HUES6 (cell line): Measurements from ENCODE around the gene NXPH4.

Experiments
- H3K27ac ChIP-seq: 2 replicates; pipeline ENCODE4 v1.7.0; 2013; ENCODE audit warnings: low read depth, mild to moderate bottlenecking, low read length, inconsistent platforms
- H3K27me3 ChIP-seq: 2 replicates; pipeline ENCODE4 v1.6.1; 2013; ENCODE audit warnings: low read length; ENCODE audit not compliant: control insufficient read depth, insufficient read depth
- H3K36me3 ChIP-seq: 2 replicates; pipeline ENCODE4 v1.6.1; 2013; ENCODE audit warnings: low read length; ENCODE audit not compliant: control insufficient read depth, insufficient read depth
- H3K4me1 ChIP-seq: 2 replicates; pipeline ENCODE4 v1.6.1; 2013; ENCODE audit warnings: low read length; ENCODE audit not compliant: control insufficient read depth, insufficient read depth
- H3K4me3 ChIP-seq: 2 replicates; pipeline ENCODE4 v1.5.1; 2013; ENCODE audit warnings: low read depth, low read length
- H3K9ac ChIP-seq: one replicate; pipeline ENCODE4 v1.6.1; 2013; ENCODE audit warnings: mild to moderate bottlenecking, low read length
- H3K9me3 ChIP-seq: 2 replicates; pipeline ENCODE4 v1.6.1; 2013; ENCODE audit warnings: low read depth, low read length; ENCODE audit not compliant: control insufficient read depth, insufficient read depth

NXPH4 gene

DNA sequence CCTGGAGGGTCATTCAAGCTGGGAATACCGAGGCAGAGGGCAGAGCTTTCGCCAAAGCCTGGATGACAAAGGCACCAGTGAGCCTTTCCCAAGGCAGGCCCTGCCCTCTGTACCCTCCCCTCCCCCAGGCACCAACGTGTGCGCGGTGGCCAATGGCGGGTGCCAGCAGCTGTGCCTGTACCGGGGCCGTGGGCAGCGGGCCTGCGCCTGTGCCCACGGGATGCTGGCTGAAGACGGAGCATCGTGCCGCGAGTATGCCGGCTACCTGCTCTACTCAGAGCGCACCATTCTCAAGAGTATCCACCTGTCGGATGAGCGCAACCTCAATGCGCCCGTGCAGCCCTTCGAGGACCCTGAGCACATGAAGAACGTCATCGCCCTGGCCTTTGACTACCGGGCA lies 31.2 kb upstream of the NXPH4 start:
- Histone ChIP-seq H3K27ac (no peak overlapping the region), H3K4me1 (peaks cover 4% of the 10 kb centered on the region), H3K9me3 (no peaks in the 10 kb centered on the region), H3K36me3 (peaks cover 87% of the 10 kb centered on the region), H3K27me3 (no peaks in the 10 kb centered on the region), H3K9ac (no peak overlapping the region), H3K4me3 (no peak overlapping the region)

- H3K4me3 ChIP-seq: no peak overlapping the region
- peaks cover 87% of the 10 kb centered on the region for H3K36me3 ChIP-seq
- H3K9me3 ChIP-seq: no peaks in the 10 kb centered on the region
- no peak overlapping the region for H3K27ac ChIP-seq
- H3K9ac ChIP-seq: no peak overlapping the region
- peaks cover 4% of the 10 kb centered on the region for H3K4me1 ChIP-seq
- no peaks in the 10 kb centered on the region for H3K27me3 ChIP-seq
These were observed 30.6 kb upstream of the NXPH4 start for GRCh38 chr12:57185906-57186508.

GRCh38 chr12:57187222-57188089 lies 29.1 kb upstream of the NXPH4 start:
- Histone ChIP-seq H3K27me3 (no peaks in the 10 kb centered on the region), H3K27ac (no peak overlapping the region), H3K4me1 (peaks cover 4% of the 10 kb centered on the region), H3K36me3 (peaks cover 94% of the 10 kb centered on the region), H3K9me3 (no peaks in the 10 kb centered on the region), H3K4me3 (no peak overlapping the region), H3K9ac (no peak overlapping the region)

DNA sequence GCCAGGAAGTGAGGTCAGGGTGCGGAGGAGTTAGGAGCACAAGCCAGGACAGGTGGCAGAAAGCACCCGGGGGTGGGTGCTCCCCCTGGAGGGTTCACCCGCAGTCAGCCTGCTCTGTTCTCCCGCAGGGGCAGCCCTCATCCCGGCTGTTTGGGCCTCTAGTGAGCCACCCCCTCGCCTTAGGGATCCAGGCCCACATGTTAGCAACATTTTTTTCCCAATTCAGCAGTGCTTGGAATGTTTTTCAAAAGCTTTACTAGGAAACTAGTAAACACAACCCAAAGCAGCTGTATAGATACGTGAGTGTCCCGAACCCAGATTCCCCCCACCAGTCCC lies 28.5 kb upstream of the NXPH4 start:
- Histone ChIP-seq H3K4me1 (no peaks in the 10 kb centered on the region), H3K9me3 (no peaks in the 10 kb centered on the region), H3K27me3 (no peaks in the 10 kb centered on the region), H3K27ac (no peak overlapping the region), H3K36me3 (peaks cover 100% of the 10 kb centered on the region), H3K4me3 (no peak overlapping the region), H3K9ac (no peak overlapping the region)

- Histone ChIP-seq H3K36me3 (peaks cover 100% of the 10 kb centered on the region), H3K27me3 (no peaks in the 10 kb centered on the region), H3K9me3 (no peaks in the 10 kb centered on the region), H3K9ac (no peak overlapping the region), H3K4me1 (no peaks in the 10 kb centered on the region), H3K4me3 (no peak overlapping the region), H3K27ac (no peak overlapping the region)
These were observed 26.6 kb upstream of the NXPH4 start for GRCh38 chr12:57190037-57190436.

- Histone ChIP-seq H3K27ac (no peak overlapping the region), H3K9me3 (no peaks in the 10 kb centered on the region), H3K9ac (no peak overlapping the region), H3K36me3 (peaks cover 100% of the 10 kb centered on the region), H3K4me1 (no peaks in the 10 kb centered on the region), H3K4me3 (no peak overlapping the region), H3K27me3 (no peaks in the 10 kb centered on the region)
These were observed 25.8 kb upstream of the NXPH4 start for GRCh38 chr12:57190821-57191220.

- no peak overlapping the region for H3K27ac ChIP-seq
- no peak overlapping the region for H3K4me3 ChIP-seq
- H3K9me3 ChIP-seq: no peaks in the 10 kb centered on the region
- no peaks in the 10 kb centered on the region for H3K4me1 ChIP-seq
- H3K9ac ChIP-seq: no peak overlapping the region
- peaks cover 100% of the 10 kb centered on the region for H3K36me3 ChIP-seq
- H3K27me3 ChIP-seq: no peaks in the 10 kb centered on the region
These were observed 25.2 kb upstream of the NXPH4 start for GRCh38 chr12:57191410-57191809.

DNA sequence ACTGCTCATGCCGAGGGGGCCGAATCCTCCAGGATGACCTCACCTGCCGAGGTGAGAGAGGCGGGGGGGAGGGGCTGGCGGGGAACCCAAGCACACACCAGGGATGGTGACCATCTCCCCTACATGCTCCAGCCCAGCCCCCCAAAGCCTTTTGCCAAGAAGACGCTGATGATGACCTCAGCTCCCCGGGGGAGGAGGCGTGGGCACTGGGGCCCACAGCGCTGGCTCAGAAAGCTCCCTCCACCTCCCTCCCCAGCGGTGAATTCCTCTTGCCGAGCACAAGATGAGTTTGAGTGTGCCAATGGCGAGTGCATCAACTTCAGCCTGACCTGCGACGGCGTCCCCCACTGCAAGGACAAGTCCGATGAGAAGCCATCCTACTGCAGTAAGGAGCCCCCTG lies 23.7 kb upstream of the NXPH4 start:
- peaks cover 100% of the 10 kb centered on the region for H3K36me3 ChIP-seq
- no peaks in the 10 kb centered on the region for H3K27me3 ChIP-seq

GRCh38 chr12:57193706-57194245 lies 22.8 kb upstream of the NXPH4 start:
- Histone ChIP-seq H3K9ac (no peak overlapping the region), H3K36me3 (peaks cover 100% of the 10 kb centered on the region), H3K4me1 (no peaks in the 10 kb centered on the region), H3K4me3 (no peak overlapping the region), H3K9me3 (no peaks in the 10 kb centered on the region), H3K27ac (no peak overlapping the region), H3K27me3 (no peaks in the 10 kb centered on the region)

More for the DNA sequence above, 23.7 kb upstream of the NXPH4 start:
- H3K4me1 ChIP-seq: no peaks in the 10 kb centered on the region
- H3K9me3 ChIP-seq: no peaks in the 10 kb centered on the region
- no peak overlapping the region for H3K4me3 ChIP-seq
- H3K27ac ChIP-seq: no peak overlapping the region
- no peak overlapping the region for H3K9ac ChIP-seq

GRCh38 chr12:57194253-57194652 lies 22.3 kb upstream of the NXPH4 start:
- Histone ChIP-seq H3K27ac (no peak overlapping the region), H3K9me3 (no peaks in the 10 kb centered on the region), H3K4me1 (no peaks in the 10 kb centered on the region), H3K4me3 (no peak overlapping the region), H3K9ac (no peak overlapping the region), H3K36me3 (peaks cover 100% of the 10 kb centered on the region), H3K27me3 (no peaks in the 10 kb centered on the region)

DNA sequence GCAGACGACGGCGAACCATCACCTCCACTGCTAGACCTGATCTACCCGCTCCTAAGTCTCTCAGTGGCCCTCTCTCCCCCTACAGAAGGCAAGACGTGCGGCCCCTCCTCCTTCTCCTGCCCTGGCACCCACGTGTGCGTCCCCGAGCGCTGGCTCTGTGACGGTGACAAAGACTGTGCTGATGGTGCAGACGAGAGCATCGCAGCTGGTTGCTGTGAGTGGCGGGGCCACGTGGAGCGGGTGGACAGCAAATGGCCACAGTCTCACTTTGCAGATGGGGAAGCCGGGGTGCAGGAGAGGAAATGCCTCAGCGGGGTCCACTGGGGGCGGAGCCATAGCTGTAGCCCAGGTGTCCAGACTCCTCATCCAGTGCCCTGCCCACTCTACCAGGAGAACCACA lies 21.4 kb upstream of the NXPH4 start:
- H3K9me3 ChIP-seq: no peaks in the 10 kb centered on the region
- no peak overlapping the region for H3K9ac ChIP-seq
- H3K4me1 ChIP-seq: no peaks in the 10 kb centered on the region
- H3K27me3 ChIP-seq: no peaks in the 10 kb centered on the region
- H3K27ac ChIP-seq: no peak overlapping the region
- no peak overlapping the region for H3K4me3 ChIP-seq
- peaks cover 100% of the 10 kb centered on the region for H3K36me3 ChIP-seq
